Prostate gland (tissue), 2 donors: ENCODE measurements around the gene ARHGEF26.

Experiments used
- POLR2A ChIP-seq: fragments of 450-650 bp; IDR thresholded peaks from one replicate; pipeline ENCODE4 v1.6.1; 2016; ENCODE audit warnings: antibody characterized with exemption, mild to moderate bottlenecking
- POLR2AphosphoS5 ChIP-seq: sonication (generic); formaldehyde crosslinking; IDR thresholded peaks from one replicate; pipeline ENCODE4 v1.6.1; 2017; ENCODE audit warnings: antibody characterized with exemption
- TF ChIP-seq, protein P1 (sequence below), 4 experiments: fragments of 200-600 bp in 2 of 4; fragments of 450-650 bp in 2 of 4; sonication (generic) in 2 of 4; IDR thresholded peaks; 1 replicate in 3 of 4; 2 replicates in 1 of 4; pipeline ENCODE4 v1.5.1; 2016 to 2019; ENCODE audit warnings: antibody characterized with exemption in 4 of 4, mild to moderate bottlenecking in 2 of 4, moderate library complexity in 2 of 4

DNA sequence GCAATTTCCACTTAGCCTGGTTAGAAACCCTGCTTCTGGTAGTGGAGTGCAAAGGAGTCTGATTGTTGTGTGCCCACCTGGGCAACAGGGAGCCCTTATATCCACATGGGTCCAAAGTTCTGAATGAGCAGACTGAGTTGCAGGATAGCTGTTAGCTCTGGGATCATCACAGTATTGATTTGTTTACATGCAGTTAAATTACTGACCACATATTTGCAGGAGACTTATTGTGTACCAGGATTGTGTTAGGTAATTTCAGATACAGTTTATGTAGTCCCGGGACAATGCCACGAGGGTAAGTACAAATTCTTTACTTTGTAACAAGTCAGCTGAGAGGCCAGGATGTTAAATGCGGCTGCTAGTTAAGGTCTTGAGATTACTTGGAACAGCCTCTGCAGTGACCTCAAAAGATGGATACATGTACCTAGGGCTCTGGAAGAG is 18.8 kb downstream of the ARHGEF26 start:
- TF ChIP-seq, protein P1, sequence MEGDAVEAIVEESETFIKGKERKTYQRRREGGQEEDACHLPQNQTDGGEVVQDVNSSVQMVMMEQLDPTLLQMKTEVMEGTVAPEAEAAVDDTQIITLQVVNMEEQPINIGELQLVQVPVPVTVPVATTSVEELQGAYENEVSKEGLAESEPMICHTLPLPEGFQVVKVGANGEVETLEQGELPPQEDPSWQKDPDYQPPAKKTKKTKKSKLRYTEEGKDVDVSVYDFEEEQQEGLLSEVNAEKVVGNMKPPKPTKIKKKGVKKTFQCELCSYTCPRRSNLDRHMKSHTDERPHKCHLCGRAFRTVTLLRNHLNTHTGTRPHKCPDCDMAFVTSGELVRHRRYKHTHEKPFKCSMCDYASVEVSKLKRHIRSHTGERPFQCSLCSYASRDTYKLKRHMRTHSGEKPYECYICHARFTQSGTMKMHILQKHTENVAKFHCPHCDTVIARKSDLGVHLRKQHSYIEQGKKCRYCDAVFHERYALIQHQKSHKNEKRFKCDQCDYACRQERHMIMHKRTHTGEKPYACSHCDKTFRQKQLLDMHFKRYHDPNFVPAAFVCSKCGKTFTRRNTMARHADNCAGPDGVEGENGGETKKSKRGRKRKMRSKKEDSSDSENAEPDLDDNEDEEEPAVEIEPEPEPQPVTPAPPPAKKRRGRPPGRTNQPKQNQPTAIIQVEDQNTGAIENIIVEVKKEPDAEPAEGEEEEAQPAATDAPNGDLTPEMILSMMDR (IDR thresholded peaks at IDR 0.05): no peak
- TF ChIP-seq POLR2A: no peak
- no peak for TF ChIP-seq POLR2AphosphoS5
